Natural killer cell treated with Interleukin-12 subunit alpha and Interleukin-12 subunit beta and Interleukin-15 and Interleukin-18, amount 100 ng/mL, for 72 hours (primary cell): ENCODE measurements around the gene HOXD11. TPM values are rescaled to one million over a fixed set of nuclear protein-coding genes. Genes with fewer than 3 reads are reported as not detected.

Source experiments
- ATAC-seq, 2 donors: fragments of 150-1000 bp; cut with Tn5 transposase in 1 of 2; sonication (Bioruptor Pico), chemical (Tn5 transposase) in 1 of 2; 2 replicates each; pipeline ENCODE4 v1.10.0; 2021
- DNase-seq: peaks from one replicate; pipeline ENCODE4 v3.0.0; 2022; ENCODE audit warnings: low spot score
- H3K27ac Mint-ChIP-seq, 2 donors: 1 replicate in 1 of 2; 2 replicates in 1 of 2; pipeline ENCODE4 v1.8.0; 2022; ENCODE audit warnings: mixed read lengths in 2 of 2, mild to moderate bottlenecking in 1 of 2, moderate library complexity in 1 of 2
- H3K27me3 Mint-ChIP-seq, 2 donors: 1 replicate in 1 of 2; 2 replicates in 1 of 2; pipeline ENCODE4 v1.8.0; 2022; ENCODE audit warnings: mixed read lengths in 2 of 2
- H3K36me3 Mint-ChIP-seq: one replicate; pipeline ENCODE4 v1.8.0; 2022; ENCODE audit warnings: mixed read lengths
- H3K4me1 Mint-ChIP-seq, 2 donors: 1 replicate in 1 of 2; 2 replicates in 1 of 2; pipeline ENCODE4 v1.8.0; 2022; ENCODE audit warnings: low read depth in 2 of 2, mixed read lengths in 2 of 2, mild to moderate bottlenecking in 1 of 2
- H3K4me3 Mint-ChIP-seq: one replicate; pipeline ENCODE4 v1.8.0; 2022; ENCODE audit warnings: mixed read lengths
- H3K9me3 Mint-ChIP-seq: 2 replicates; pipeline ENCODE4 v1.8.0; 2022; ENCODE audit warnings: mixed read lengths
- total RNA-seq, 2 donors: library from RNA; stranded (reverse); gene quantifications; one replicate each; pipeline ENCODE4 v1.2.3, GENCODE V29; 2022

HOXD11 gene
- total RNA-seq, 2 donors from 2014 or later = not detected

GRCh38 chr2:176150584-176151441 is 43.7 kb downstream of the HOXD11 start:
- no peak overlapping the region for H3K4me3 Mint-ChIP-seq

GRCh38 chr2:176151442-176152287 is 44.6 kb downstream of the HOXD11 start, which contains the start of gene HOXD4:
Gene HOXD4 (plus strand): TSS chr2:176151550. CDS start chr2:176151634, 84 bp downstream.
- H3K36me3 Mint-ChIP-seq = no peaks in the 10 kb centered on the region
- no peak for ATAC-seq
- no peaks in the 10 kb centered on the region for H3K4me1 Mint-ChIP-seq
- no peak within 1 kb of the TSS for H3K27ac Mint-ChIP-seq
- peaks cover 47 to 69% of the 10 kb centered on the region in 2 donors for H3K27me3 Mint-ChIP-seq
- H3K4me3 Mint-ChIP-seq = no peak within 1 kb of the TSS
- no peak for DNase-seq
- H3K9me3 Mint-ChIP-seq = no peaks in the 10 kb centered on the region

More at GRCh38 chr2:176150584-176151441, 43.7 kb downstream of the HOXD11 start:
- Mint-ChIP-seq H3K27me3 (peaks cover 48 to 69% of the 10 kb centered on the region in 2 donors), H3K27ac (no peak overlapping the region), H3K36me3 (no peaks in the 10 kb centered on the region), H3K9me3 (no peaks in the 10 kb centered on the region), H3K4me1 (no peaks in the 10 kb centered on the region)
- no peak for ATAC-seq
- DNase-seq = no peak

- DNase-seq = no peak
- Mint-ChIP-seq H3K9me3 (no peaks in the 10 kb centered on the region), H3K36me3 (no peaks in the 10 kb centered on the region), H3K27ac (no peak overlapping the region), H3K27me3 (peaks cover 43 to 71% of the 10 kb centered on the region in 2 donors), H3K4me1 (no peaks in the 10 kb centered on the region), H3K4me3 (no peak overlapping the region)
- no peak for ATAC-seq
These were observed 45.5 kb downstream of the HOXD11 start for GRCh38 chr2:176152350-176153181.

GRCh38 chr2:176154576-176155252 is 47.6 kb downstream of the HOXD11 start:
- no peak for ATAC-seq
- Mint-ChIP-seq H3K4me3 (no peak overlapping the region), H3K27ac (no peak overlapping the region), H3K36me3 (no peaks in the 10 kb centered on the region), H3K9me3 (no peaks in the 10 kb centered on the region), H3K27me3 (peaks cover 39 to 61% of the 10 kb centered on the region in 2 donors), H3K4me1 (peaks cover 0 to 2% of the 10 kb centered on the region in 2 donors)
- DNase-seq = no peak

GRCh38 chr2:176155356-176156044 is 48.4 kb downstream of the HOXD11 start:
- peaks cover 34 to 54% of the 10 kb centered on the region in 2 donors for H3K27me3 Mint-ChIP-seq
- H3K27ac Mint-ChIP-seq = no peak overlapping the region
- H3K36me3 Mint-ChIP-seq = no peaks in the 10 kb centered on the region
- DNase-seq = no peak
- H3K4me1 Mint-ChIP-seq = peaks cover 0 to 2% of the 10 kb centered on the region in 2 donors
- H3K9me3 Mint-ChIP-seq = no peaks in the 10 kb centered on the region
- no peak overlapping the region for H3K4me3 Mint-ChIP-seq
- no peak for ATAC-seq

GRCh38 chr2:176156301-176156806 is 49.3 kb downstream of the HOXD11 start:
- ATAC-seq (no peak), DNase-seq (no peak)
- H3K27me3 Mint-ChIP-seq = peaks cover 33 to 56% of the 10 kb centered on the region in 2 donors
- no peaks in the 10 kb centered on the region for H3K36me3 Mint-ChIP-seq
- no peak overlapping the region for H3K4me3 Mint-ChIP-seq
- no peak overlapping the region for H3K27ac Mint-ChIP-seq
- H3K4me1 Mint-ChIP-seq = peaks cover 0 to 2% of the 10 kb centered on the region in 2 donors
- no peaks in the 10 kb centered on the region for H3K9me3 Mint-ChIP-seq

GRCh38 chr2:176156807-176157498 is 49.9 kb downstream of the HOXD11 start, which contains the start of gene HOXD3:
Gene HOXD3 (plus strand): TSS chr2:176157307. CDS start chr2:176169115, 11,808 bp downstream.
- DNase-seq (no peak), ATAC-seq (no peak)
- Mint-ChIP-seq H3K9me3 (no peaks in the 10 kb centered on the region), H3K27me3 (peaks cover 37 to 62% of the 10 kb centered on the region in 2 donors), H3K27ac (no peak within 1 kb of the TSS), H3K4me1 (peaks cover 0 to 2% of the 10 kb centered on the region in 2 donors), H3K4me3 (no peak within 1 kb of the TSS), H3K36me3 (no peaks in the 10 kb centered on the region)

GRCh38 chr2:176157499-176158185 is 50.6 kb downstream of the HOXD11 start:
- H3K4me3 Mint-ChIP-seq = no peak overlapping the region
- peaks cover 41 to 64% of the 10 kb centered on the region in 2 donors for H3K27me3 Mint-ChIP-seq
- H3K4me1 Mint-ChIP-seq = peaks cover 0 to 2% of the 10 kb centered on the region in 2 donors
- H3K9me3 Mint-ChIP-seq = no peaks in the 10 kb centered on the region
- no peak overlapping the region for H3K27ac Mint-ChIP-seq
- DNase-seq = no peak
- H3K36me3 Mint-ChIP-seq = no peaks in the 10 kb centered on the region
- no peak for ATAC-seq

GRCh38 chr2:176158186-176158591 is 51.1 kb downstream of the HOXD11 start:
- peaks cover 0 to 2% of the 10 kb centered on the region in 2 donors for H3K4me1 Mint-ChIP-seq
- DNase-seq (no peak), ATAC-seq (no peak)
- no peaks in the 10 kb centered on the region for H3K9me3 Mint-ChIP-seq
- no peak overlapping the region for H3K4me3 Mint-ChIP-seq
- peaks cover 43 to 67% of the 10 kb centered on the region in 2 donors for H3K27me3 Mint-ChIP-seq
- no peak overlapping the region for H3K27ac Mint-ChIP-seq
- H3K36me3 Mint-ChIP-seq = no peaks in the 10 kb centered on the region

- no peak for DNase-seq
- Mint-ChIP-seq H3K9me3 (peaks cover under 1% of the 10 kb centered on the region), H3K27ac (no peak overlapping the region), H3K27me3 (peaks cover 52 to 70% of the 10 kb centered on the region in 2 donors), H3K4me1 (peaks cover 3 to 7% of the 10 kb centered on the region in 2 donors), H3K4me3 (no peak overlapping the region), H3K36me3 (peaks cover 4% of the 10 kb centered on the region)
- no peak for ATAC-seq
These were observed 52.0 kb downstream of the HOXD11 start for GRCh38 chr2:176158855-176159662.
